Left kidney (tissue), 2 donors: ENCODE data around the gene ADARB2. TPM values are rescaled to one million over a fixed set of nuclear protein-coding genes. Genes with fewer than 3 reads are reported as not detected.
"Not testable (repeated sequence)": the region's sequence is repeated elsewhere in the genome, so short reads cannot be mapped to it uniquely, and the experiment has no call there.

Source experiments
- DNase-seq: peaks from one replicate; pipeline ENCODE4 v3.0.0-alpha.2; 2013
- polyA plus RNA-seq: library from polyadenylated mRNA; unstranded; fragments of 120-200 nt; gene quantifications from one replicate; pipeline ENCODE4 v1.2.1, GENCODE V29; 2013; ENCODE audit not compliant: insufficient read length

Gene ADARB2
- polyA plus RNA-seq, 1 donor, result 0.88 TPM

- DNase-seq, result no peak
These were observed 272.4 kb downstream of the ADARB2 start for GRCh38 chr10:1464881-1465417.

GRCh38 chr10:1463971-1464370 lies 273.4 kb downstream of the ADARB2 start:
- DNase-seq, result not testable (repeated sequence)

GRCh38 chr10:1462994-1463633 lies 274.2 kb downstream of the ADARB2 start:
- no peak for DNase-seq

GRCh38 chr10:1462521-1462920 lies 274.8 kb downstream of the ADARB2 start:
- no peak for DNase-seq

- DNase-seq, result no peak
These were observed 275.3 kb downstream of the ADARB2 start for GRCh38 chr10:1462032-1462431.

- no peak for DNase-seq
These were observed 276.3 kb downstream of the ADARB2 start for GRCh38 chr10:1461016-1461415.

- not testable (repeated sequence) for DNase-seq
These were observed 277.7 kb downstream of the ADARB2 start for GRCh38 chr10:1459664-1460063.

GRCh38 chr10:1454951-1455350 lies 282.4 kb downstream of the ADARB2 start:
- no peak for DNase-seq

GRCh38 chr10:1454428-1454827 lies 282.9 kb downstream of the ADARB2 start:
- no peak for DNase-seq

- DNase-seq, result no peak
These were observed 284.5 kb downstream of the ADARB2 start for GRCh38 chr10:1452777-1453176.

- DNase-seq, result no peak
These were observed 285.4 kb downstream of the ADARB2 start for GRCh38 chr10:1451941-1452340.

GRCh38 chr10:1451362-1451888 lies 285.9 kb downstream of the ADARB2 start:
- DNase-seq, result no peak

- no peak for DNase-seq
These were observed 287.6 kb downstream of the ADARB2 start for GRCh38 chr10:1449572-1450205.

- no peak for DNase-seq
These were observed 288.3 kb downstream of the ADARB2 start for GRCh38 chr10:1449021-1449420.

GRCh38 chr10:1448252-1448930 lies 288.9 kb downstream of the ADARB2 start:
- no peak for DNase-seq

GRCh38 chr10:1444826-1445225 lies 292.5 kb downstream of the ADARB2 start:
- DNase-seq, result no peak

- DNase-seq, result no peak
These were observed 296.4 kb downstream of the ADARB2 start for GRCh38 chr10:1440897-1441296.

GRCh38 chr10:1434912-1435692 lies 302.2 kb downstream of the ADARB2 start:
- DNase-seq, result no peak

GRCh38 chr10:1434202-1434601 lies 303.1 kb downstream of the ADARB2 start:
- no peak for DNase-seq

- DNase-seq, result no peak
These were observed 305.2 kb downstream of the ADARB2 start for GRCh38 chr10:1432161-1432560.

- no peak for DNase-seq
These were observed 306.1 kb downstream of the ADARB2 start for GRCh38 chr10:1431229-1431628.
